SH-SY5Y (cell line): ENCODE measurements around the gene CSPG4.

Experiments
- GATA2 ChIP-seq: IDR thresholded peaks from 2 replicates; pipeline ENCODE4 v1.6.1; 2011; ENCODE audit warnings: mild to moderate bottlenecking, low read depth, low read length
- GATA3 ChIP-seq: IDR thresholded peaks from 2 replicates; pipeline ENCODE4 v1.6.1; 2011; ENCODE audit warnings: low read depth, mild to moderate bottlenecking, low read length, moderate library complexity

DNA sequence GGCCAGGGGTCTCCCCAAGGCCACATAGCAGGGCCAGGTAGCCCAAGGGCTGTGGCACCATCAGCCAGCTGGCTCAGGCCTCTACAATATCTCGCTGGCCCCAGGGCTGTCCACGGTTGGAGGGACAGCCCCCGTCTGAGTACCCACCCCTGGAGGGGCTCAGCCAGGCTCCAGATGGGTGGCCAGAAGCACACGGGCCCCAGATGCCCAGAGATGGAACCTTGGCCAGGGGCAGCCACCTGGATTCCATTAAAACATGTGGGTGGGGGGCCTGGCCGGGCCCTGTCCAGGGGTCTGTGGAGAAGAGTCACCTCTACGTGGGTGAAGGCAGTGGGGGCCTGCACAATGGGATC is 8.4 kb downstream of the CSPG4 start:
- TF ChIP-seq GATA3 (no peak), GATA2 (no peak)
